ENCODE measurements around the gene HUWE1. TPM values are rescaled to one million over a fixed set of nuclear protein-coding genes. Genes with fewer than 3 reads are reported as not detected.

HUWE1 gene
- total RNA-seq, result 57.1 and 71.6 TPM in 2 replicates

GRCh38 chrX:53686151-53686885 lies at the start of gene HUWE1:
Gene HUWE1, minus strand, starts transcription at chrX:53686719. Its CDS starts 32,612 bp downstream, at chrX:53654107.

